ENCODE data around the gene CCDC51.
"Not testable (repeated sequence)": the region's sequence is repeated elsewhere in the genome, so short reads cannot be mapped to it uniquely, and the experiment has no call there.

Gene CCDC51

DNA sequence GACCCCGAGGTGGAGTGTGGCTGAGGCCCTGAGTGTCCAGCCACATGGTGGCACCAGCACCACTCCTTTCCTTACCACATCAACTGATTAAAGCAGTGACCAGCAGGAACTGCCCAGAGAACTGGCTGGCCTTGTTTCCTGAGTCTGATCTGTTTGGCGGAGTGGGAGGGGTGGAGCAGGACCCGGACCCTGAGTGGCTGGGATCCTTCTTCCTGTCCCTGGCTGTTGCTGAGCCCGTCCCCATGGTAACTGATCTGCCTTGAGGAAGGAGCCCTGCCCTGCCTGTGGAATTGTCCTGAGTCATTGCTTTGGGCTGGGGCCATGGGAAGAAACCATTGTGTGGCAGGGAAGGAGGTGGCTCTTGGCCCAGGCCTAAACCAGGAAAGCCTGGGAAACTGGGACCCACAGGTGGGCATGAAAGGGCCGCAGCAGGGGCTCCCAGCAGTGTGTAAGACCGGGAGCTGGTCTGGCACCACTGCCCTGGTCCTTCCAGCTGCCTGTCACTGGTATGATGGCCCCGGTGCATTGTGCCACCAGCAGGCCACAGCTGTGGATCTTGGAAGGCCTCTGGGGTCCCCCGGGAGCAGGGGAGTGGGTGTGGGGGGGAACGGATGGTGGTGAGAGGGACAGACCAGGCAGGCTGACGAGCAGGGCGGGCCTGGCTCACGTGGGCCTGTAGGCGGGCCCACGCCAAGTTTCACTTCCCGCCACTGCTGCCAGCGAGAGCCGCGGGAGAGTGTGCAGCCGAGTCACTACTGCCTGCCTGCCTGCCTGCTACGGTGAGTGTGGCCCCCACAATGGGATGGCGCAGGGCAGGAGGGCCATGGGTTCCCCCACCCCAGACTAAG lies 25.8 kb upstream of the CCDC51 start:
- peak; percentile 95 for DNase-seq

DNA sequence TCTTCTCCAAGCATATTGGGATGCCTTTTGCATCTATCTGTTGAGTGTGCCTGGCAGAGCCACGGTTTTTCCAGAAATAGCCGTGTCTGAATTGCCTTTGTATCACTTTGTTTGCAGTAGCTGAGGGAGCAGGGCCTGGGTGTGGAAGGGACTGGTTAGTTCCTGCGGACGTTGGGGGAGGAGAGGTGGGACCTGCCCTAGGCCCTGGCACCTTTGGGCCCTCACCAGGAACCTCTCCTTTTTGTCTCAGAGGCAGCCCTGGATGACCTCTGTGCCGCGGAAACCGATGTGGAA lies 25.3 kb upstream of the CCDC51 start:
- no peak for DNase-seq

DNA sequence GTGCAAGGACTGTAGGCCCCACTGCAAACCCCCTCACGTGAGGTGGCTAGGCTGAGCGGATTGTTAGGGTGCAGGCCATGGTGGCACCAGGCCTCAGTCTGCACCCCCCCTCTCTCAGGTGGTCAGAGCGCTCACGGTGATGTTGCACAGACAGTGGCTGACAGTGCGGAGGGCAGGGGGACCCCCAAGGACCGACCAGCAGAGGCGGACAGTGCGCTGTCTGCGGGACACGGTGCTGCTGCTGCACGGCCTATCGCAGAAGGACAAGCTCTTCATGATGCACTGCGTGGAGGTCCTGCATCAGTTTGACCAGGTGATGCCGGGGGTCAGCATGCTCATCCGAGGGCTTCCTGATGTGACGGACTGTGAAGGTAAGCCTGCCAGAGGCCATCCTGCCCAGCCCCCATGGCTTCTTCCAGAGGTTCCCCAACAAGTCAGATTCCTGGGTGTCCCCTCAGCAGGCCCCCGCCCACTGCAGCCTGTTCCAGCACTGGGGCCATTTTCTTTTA lies 24.8 kb upstream of the CCDC51 start:
- no peak for DNase-seq

DNA sequence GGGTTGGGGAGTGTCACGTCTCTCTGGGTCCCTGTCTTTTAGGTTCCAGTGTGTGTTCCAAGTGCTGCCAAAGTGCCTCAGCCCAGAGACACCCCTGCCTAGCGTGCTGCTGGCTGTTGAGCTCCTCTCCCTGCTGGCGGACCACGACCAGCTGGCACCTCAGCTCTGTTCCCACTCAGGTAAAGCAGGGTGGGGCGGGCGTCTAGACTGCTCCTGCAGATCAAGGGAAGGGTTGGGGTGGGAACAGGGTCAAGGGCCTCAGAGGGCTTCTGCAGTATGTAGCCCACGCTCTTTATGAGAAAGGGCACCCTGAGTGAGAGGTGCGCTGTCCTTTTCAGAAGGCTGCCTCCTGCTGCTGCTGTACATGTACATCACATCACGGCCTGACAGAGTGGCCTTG lies 23.8 kb upstream of the CCDC51 start:
- DNase-seq, result no peak

DNA sequence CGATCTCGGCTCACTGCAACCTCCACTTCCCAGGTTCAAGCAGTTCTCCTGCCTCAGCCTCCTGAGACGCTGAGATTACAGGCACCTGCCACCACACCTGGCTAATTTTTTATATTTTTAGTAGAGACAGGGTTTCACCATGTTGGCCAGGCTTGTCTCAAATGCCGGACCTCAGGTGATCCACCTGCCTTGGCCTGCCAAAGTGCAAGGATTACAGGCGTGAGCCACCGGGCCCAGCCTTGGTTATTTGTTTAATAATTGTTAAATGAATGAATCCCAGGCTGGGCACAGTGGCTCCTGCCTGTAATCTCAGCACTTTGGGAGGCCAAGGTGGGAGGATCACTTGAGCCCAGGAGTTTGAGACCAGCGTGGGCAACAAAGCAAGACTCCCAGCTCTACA lies 21.8 kb upstream of the CCDC51 start:
- DNase-seq, result not testable (repeated sequence)

DNA sequence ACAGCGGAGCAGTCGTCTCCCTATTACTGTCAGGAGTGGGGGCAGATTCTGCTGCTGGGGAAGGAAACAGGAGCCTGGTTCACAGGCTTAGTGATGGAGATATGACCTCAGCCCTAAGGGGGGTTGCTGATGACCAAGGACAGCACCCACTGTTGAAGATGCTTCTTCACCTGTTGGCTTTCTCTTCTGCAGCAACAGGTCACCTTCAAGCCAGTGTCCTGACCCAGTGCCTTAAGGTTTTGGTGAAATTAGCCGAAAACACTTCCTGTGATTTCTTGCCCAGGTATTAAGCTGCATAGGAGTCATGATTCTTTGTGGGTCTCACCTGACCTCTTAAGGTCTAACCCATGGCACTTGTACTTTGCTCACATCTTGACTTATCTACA lies 20.6 kb upstream of the CCDC51 start:
- DNase-seq, result no peak

DNA sequence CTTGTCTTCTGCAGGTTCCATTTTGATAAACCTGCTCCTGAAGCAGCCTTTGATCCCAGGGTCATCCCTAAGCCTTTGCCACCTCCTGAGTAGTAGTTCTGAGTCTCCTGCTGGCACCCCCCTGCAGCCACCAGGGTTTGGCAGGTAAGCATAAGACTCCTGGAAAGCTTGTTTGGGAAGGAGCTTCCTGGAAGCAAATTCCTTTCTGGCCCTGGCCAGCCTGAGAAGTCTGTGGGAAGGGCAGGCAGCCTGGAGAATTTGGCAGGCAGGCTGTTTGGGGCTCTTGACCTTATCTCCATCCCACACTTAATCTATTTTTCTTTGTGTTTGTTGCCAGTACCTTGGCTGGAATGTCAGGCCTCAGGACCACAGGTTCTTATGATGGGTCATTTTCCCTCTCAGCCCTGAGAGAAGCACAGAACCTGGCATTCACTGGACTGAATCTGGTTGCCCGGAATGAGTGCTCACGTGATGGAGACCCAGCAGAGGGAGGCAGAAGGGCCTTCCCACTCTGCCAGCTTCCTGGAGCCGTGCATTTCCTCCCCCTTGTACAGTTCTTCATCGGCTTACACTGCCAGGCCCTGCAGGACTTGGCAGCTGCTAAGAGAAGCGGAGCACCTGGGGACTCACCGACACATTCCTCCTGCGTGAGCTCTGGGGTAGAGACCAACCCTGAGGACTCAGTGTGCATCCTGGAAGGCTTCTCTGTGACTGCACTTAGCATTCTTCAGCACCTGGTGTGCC lies 20.0 kb upstream of the CCDC51 start:
- no peak for DNase-seq

DNA sequence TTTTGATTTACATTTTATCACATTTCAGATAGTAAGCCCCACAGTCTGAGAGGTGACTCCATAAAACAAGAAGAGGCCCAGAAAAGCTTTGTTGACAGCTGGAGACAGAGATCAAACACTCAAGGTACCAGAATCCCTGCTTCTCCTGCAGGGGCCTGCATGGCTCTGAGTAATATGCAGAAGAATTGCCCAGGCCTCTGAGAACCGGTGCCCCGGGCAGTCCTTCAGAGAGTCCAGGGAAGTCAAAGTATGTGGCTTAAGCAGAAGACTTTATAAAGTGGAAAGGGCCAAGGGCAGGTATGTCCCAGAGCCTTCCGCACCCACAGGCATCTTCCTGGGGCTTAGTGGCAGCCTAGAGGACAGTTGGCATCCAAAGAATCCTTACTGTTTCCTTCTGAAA lies 19.4 kb upstream of the CCDC51 start:
- no peak for DNase-seq

DNA sequence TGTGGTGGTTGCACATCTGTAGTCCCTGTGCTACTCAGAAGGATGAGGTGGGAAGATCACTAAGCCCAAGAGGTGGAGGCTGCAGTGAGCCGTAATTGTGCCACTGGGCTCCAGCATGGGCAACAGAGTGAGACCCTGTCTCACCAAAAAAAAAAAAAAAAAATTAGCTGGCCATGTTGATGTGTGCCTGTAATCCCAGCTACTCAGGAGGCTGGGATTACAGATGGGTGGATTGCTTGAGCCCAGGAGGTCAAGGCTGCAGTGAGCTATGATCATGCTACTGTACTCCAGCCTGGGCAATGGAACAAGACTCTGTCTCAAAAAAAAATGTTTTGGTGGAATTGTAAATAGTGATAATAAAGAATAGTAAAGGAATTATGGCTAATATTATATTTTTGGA lies 16.5 kb upstream of the CCDC51 start:
- no peak for DNase-seq

DNA sequence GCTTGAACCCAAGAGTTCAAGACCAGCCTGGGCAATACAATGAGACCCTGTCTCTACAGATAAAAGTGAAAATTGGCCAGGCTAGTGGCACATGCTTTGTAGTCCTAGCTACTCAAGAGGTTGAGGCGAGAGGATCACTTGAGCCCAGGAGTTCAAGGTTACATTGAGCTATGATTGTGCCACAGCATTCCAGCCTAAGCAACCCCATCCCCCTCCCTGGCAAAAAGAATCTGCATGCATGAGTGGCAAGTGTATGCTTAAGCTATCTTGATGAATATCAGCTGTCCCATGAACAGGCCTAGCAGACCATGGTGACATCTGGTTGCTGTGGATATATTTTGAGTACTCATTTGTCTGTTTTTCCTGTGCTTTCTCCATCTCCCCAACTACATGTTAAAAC lies 11.4 kb upstream of the CCDC51 start:
- DNase-seq, result no peak

DNA sequence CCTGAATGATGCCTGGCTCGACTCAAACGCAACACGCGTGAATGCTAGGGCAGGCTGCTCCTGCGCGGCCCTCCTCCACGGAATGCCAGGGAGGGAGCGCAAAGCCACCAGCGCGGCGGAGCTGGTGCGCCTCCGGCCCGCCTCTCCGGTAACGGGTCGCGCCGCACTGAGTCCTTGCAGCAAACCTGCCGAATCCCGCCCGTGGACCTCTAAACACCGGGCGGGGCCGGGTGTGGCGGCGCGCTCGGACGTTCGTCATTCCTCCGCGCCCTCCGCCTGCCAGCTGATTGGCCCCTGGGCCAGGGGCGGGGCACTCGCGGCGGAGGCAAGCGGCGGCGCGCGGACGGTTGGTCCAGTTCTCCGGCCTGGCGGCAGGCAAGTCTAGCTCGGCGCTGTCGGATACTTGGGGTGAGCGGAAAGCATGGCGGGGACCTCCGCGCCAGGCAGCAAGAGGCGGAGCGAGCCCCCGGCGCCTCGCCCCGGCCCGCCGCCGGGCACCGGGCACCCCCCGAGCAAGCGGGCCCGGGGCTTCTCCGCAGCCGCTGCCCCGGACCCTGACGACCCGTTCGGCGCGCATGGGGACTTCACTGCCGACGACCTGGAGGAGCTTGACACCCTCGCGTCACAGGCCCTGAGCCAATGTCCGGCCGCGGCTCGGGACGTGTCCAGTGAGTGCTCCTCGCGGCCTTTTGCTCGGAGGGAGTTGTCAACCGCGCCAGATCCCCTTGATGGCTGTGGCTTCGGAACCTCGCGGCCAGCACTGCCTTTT lies 6.7 kb upstream of the CCDC51 start, which contains the start of gene ATRIP:
Gene ATRIP (plus strand): TSS at position 313 of the 769 bp plus-strand sequence. CDS start 109 bp downstream, at position 422.
- peak; percentile 69 for DNase-seq

DNA sequence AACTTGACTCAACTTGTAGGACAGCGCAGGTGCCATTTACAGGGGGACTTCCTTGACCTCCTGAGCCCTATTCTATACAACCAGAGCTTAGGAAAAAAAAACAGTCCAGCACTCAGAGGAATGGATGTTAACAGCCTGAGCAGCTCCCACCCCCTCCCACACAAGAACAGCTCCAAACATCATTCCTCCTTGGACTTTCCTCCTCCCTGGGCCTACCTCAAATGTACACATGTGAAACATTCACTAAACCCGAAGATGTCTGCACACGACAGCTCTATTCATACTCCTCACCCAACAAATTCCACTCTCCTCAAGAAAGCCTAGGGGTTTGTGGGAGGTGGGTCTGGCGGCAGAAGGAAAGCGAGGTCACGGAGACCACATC lies 6.1 kb upstream of the CCDC51 start:
- DNase-seq, result no peak

DNA sequence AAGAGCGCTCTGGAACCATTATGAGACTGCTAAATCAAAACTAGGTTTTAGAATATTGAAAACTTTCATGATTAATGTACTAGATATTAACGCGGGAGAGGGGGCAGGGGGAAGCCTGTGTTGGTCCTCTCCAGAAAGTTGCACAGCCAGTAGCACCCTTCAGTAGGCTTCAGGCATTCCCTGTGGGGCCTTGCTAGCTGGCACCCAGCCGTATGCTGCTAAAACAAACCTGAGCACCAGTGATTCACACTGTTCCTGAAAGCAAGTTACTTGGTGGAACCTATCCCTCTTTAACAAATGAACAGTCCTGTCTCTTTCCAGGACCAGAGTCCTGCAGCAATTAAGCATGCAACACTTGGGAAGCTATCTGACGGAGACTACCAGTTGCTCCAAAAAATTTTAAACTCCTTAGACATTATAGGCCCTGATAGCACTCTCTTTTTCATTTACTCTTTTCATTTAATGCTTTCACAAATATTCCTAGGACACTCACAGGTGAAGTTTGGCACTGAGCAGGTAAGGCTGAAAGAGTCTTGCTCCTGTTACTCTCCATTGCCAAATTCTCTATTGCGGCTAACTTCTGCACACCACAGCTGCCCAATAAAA lies 5.5 kb upstream of the CCDC51 start:
- no peak for DNase-seq

DNA sequence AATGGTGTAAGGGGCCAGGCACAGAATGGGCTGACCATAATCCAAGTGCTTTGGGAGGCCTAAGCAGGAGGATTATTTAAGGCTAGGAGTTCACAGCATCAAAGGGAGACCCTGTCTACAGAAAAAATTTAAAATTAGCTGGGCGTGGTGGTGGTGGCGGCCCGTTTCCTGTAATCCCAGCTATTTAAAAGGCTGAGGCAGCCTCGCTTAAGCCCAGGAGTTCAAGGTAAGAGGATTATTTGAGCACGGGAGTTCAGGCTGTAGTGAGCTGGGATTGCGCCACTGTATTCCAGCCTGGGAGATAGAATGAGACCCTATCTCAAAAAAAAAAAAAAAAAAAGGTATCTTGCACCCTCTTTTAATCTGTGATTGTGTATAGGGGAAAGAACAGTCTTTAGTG lies 2.0 kb upstream of the CCDC51 start:
- no peak for DNase-seq

DNA sequence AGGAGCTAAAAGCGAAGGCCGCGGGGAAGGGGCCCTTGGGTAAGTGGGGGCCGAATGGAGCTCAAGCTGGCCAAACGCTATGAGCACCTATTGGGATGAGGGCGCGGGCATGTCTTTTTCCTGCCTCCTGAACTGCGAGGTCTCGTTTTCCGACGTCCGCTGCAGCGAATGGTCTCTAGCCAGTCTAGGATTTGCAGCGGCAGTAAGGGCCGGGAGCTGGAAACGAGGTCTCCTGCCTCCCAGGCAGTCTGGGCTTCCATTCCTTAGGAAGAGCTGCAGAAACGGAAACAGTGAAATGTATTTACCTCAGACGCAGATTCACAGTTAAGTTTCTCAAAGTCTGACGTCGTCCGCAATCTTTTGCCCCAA lies 655 bp upstream of the CCDC51 start:
- DNase-seq, result no peak

DNA sequence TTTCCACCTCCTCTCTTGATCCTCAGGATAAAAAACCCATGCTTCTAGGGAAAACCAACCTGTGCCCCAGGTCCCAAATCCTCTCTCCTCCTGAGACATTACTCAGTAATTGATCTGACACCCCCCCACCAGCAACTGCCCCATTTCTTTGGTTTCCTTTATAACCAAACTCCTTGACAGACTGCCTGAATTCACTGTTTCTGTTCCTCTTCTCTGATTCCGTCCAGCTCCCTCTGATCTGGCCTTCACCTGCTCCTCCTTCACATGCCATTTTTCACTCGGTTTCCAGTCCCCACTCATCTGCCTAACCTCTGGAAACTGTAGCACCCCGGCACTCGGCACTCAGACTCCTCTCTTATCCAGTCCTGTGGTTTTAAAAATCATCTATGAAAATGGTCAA lies 2.1 kb downstream of the CCDC51 start:
- no peak for DNase-seq

DNA sequence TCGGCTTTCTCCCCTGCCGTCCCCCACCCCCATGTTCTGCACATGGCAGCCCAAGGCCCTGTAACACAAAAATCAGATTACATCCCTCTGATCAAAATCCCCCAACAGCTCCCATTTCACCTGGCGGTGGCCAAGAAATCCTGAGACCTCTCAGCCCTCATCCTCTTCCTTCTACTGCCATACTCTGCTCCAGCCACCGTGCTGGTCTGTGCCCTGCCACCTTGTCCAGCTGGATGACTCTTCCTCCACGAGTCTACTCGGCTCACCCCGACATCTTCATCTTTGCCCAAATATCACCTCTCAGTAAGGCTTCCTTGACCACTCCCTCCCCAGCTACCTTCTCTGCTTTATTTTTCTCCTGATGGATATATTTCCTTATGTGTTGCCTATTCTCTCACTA lies 3.1 kb downstream of the CCDC51 start:
- DNase-seq, result no peak

DNA sequence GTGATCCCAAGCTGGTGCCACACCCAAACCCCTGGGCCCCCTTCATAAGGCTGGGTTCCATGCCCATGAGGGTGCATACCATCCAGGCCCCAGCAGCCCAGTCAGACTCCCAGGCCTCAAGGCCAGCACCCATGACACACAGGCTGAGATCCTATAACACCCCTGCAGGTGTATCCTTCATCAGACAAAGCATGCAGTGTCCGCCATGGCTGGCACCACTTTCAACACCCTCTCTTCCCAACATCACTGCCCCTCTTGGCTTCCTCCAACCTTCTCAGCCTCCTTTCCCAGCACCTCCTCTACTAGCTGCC lies 3.5 kb downstream of the CCDC51 start:
- no peak for DNase-seq

DNA sequence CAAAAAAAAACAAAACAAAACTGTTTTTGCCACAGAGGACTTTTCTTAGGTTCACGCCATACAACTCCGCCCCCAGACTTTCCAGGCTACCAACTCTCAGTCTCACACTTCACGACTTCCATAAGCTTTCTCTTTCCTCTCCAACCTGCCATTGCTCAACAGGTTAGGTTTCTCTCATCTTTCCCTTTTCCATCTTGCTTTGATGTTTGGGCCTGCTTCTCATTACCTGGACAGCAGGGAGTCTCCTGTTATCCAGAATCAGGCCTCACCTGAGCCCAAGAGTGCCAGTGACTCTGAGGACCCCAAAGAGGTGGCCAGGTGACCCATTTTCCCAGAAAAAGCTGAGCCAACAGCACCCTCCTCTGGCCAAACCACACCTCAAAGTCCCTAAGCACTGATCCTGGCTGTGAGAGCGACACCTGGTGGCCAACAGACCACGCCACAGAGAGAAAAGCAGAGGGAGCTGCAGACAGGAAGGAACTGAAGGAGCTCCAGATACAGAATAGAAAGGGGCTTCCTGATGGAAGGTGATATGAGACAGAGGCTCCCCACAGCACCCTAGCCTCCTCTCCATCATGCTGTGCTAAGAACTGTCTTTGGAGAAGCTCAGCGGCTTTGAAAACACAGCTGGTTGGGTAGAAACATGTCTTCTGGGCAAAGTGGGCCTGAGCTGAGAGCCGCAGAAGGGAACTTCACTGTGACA lies 4.0 kb downstream of the CCDC51 start:
- DNase-seq, result peak; percentile 47

DNA sequence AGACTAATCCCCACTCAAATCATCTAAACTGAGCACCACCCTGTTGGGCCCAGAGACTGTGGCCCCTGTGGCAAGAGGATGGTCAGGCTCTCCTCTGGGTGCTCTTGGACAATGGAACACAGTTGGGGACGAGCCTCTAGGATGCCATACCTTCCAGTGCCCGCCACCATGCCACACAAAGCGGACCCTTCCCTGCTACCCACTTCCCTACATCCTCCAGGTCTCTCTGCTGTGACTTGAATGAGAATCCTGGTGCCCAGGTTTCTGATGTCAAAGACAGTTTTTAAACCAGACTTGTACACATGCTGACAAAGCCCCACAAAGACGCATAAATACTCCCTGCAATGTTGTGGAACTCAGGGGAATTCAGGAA lies 4.7 kb downstream of the CCDC51 start:
- DNase-seq, result no peak

DNA sequence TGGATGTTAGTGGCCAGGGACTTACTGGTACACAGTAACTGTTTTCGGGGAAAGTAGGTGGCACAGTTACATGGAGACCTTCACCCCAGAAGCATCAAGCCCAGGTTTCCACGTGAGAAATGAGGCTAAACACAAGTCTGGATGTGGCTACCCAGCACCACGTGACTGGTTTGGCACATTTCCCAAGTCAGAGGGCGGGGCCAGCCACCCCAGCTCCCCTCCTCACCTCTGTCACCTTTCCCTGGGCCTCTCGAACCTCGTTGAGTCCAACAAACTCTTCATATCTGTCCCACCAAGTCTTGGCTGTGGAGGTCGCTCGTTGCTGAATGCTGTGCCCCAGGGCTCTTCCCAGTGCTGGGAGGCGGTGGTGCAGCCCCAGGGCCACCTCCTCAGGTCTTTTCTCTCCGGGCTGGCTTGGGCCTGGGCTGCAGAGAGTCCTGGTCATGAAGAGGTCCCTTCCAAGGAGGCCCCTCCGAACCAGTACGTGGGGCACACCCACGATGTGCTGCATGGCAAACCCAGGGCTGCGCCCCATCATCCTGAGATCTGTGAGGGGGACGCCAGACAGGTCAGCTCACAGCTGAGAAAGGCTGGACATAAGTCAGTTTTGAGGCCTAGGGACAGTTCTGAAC lies 5.2 kb downstream of the CCDC51 start:
- no peak for DNase-seq

DNA sequence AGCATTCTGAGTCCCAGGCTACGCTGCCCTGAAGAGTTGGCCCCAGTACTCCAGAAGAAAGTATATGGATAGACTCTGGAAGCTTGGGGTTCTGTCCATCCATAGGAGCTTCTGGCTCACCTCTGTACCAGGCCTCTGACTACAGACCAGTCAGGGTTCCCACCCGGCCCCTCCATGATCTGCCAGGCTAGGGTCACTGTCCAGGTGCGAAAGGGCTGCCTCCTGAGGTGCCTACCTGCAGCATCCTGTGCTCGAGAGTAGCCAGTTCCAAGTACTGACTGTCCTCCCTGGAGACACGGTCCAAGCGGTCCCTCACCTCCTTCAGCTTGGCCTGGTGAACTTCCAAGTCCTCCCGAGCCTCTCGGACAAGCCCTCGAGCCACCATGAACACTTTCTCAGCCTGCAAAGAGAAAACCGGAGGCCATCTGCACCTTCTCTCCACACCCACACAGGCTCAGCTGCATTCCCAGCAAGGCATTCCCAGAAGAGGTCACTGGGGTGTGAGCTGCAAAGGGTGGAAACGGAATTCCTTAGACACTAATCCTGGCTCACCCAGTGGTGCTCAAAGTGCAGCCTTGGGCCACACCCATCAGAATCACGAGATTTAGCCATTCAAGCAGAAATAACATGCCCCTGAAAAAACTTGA lies 6.3 kb downstream of the CCDC51 start:
- DNase-seq, result no peak
